ENCODE data around the gene LRBA. TPM values are rescaled to one million over a fixed set of nuclear protein-coding genes. Genes with fewer than 3 reads are reported as not detected.

Gene LRBA
- total and polyA plus RNA-seq, 9 of the 15 experiments (the other 6 are each of a cell fraction or from before 2014, with no cell fraction given) = 24.2 to 88.7 (median 59.7) TPM

DNA sequence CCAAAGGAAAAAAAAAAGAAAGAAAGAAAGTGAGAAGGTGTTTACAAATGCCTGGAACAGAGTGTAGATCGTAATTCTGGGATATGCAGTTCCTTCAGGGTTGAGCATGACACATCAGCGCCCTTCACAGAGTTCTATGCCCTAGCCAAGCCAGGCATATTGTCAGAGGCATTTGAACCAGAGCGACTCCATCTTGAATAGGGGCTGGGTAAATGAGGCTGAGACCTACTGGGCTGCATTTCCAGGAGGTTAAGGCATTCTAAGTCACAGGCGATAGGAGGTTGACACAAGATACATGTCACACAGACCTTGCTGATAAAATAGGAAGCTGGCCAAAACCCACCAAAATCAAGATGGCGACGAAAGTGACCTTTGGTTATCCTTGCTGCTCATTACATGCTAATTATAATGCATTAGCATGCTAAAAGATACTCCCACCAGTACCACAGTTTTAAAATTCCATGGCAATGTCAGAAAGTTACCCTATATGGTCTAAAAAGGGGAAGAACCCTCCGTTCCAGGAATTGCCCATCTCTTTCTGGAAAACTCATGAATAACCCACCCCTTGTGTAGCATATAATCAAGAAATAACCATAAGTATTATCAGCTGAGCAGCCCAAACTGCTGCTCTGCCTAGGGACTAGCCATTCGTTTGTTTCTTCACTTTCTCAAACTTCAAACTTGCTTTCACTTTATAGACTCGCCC lies 23.5 kb upstream of the LRBA start (continued):
- no peak for TF ChIP-seq CREB1 (IDR thresholded peaks at IDR 0.05)
- no peak for TF ChIP-seq CREB1 (CRISPR knock-in tag; IDR thresholded peaks at IDR 0.05)
- no peak for TF ChIP-seq NFRKB (IDR thresholded peaks at IDR 0.05; ENCODE audit: low read depth)
- TF ChIP-seq GABPA (tag; conservative IDR thresholded peaks at IDR 0.05; ENCODE audit: low read depth) = no peak
- no peak for TF ChIP-seq PHF21A (IDR thresholded peaks at IDR 0.05; ENCODE audit: borderline replicate concordance, low read depth)
- TF ChIP-seq, protein P1, sequence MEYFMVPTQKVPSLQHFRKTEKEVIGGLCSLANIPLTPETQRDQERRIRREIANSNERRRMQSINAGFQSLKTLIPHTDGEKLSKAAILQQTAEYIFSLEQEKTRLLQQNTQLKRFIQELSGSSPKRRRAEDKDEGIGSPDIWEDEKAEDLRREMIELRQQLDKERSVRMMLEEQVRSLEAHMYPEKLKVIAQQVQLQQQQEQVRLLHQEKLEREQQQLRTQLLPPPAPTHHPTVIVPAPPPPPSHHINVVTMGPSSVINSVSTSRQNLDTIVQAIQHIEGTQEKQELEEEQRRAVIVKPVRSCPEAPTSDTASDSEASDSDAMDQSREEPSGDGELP (CRISPR knock-in tag; IDR thresholded peaks at IDR 0.05; ENCODE audit: borderline replicate concordance) = no peak; the same call in 1 of the 2 replicates
- TF ChIP-seq EGR1 (conservative IDR thresholded peaks at IDR 0.05) = no peak
- TF ChIP-seq, protein P2, sequence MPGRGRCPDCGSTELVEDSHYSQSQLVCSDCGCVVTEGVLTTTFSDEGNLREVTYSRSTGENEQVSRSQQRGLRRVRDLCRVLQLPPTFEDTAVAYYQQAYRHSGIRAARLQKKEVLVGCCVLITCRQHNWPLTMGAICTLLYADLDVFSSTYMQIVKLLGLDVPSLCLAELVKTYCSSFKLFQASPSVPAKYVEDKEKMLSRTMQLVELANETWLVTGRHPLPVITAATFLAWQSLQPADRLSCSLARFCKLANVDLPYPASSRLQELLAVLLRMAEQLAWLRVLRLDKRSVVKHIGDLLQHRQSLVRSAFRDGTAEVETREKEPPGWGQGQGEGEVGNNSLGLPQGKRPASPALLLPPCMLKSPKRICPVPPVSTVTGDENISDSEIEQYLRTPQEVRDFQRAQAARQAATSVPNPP (IDR thresholded peaks at IDR 0.05; ENCODE audit: borderline replicate concordance, insufficient read depth, insufficient read length) = no peak
- TF ChIP-seq, protein P3, sequence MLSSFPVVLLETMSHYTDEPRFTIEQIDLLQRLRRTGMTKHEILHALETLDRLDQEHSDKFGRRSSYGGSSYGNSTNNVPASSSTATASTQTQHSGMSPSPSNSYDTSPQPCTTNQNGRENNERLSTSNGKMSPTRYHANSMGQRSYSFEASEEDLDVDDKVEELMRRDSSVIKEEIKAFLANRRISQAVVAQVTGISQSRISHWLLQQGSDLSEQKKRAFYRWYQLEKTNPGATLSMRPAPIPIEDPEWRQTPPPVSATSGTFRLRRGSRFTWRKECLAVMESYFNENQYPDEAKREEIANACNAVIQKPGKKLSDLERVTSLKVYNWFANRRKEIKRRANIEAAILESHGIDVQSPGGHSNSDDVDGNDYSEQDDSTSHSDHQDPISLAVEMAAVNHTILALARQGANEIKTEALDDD (IDR thresholded peaks at IDR 0.05) = no peak
- peak; percentile 34; the same call in 1 of the 2 replicates for TF ChIP-seq ZNF444 (CRISPR knock-in tag; IDR thresholded peaks at IDR 0.05)
- no peak for TF ChIP-seq ZEB2 (IDR thresholded peaks at IDR 0.05)
- TF ChIP-seq ZNF830 (CRISPR knock-in tag; IDR thresholded peaks at IDR 0.05) = no peak
- TF ChIP-seq STAT5B (CRISPR knock-in tag; IDR thresholded peaks at IDR 0.05) = peak; percentile 78
- TF ChIP-seq PML (IDR thresholded peaks at IDR 0.05; ENCODE audit: low read length) = no peak
- no peak for TF ChIP-seq PRPF4 (IDR thresholded peaks at IDR 0.05; ENCODE audit: insufficient read depth, low read depth, low read length, poor library complexity, severe bottlenecking)
- TF ChIP-seq, protein P4, sequence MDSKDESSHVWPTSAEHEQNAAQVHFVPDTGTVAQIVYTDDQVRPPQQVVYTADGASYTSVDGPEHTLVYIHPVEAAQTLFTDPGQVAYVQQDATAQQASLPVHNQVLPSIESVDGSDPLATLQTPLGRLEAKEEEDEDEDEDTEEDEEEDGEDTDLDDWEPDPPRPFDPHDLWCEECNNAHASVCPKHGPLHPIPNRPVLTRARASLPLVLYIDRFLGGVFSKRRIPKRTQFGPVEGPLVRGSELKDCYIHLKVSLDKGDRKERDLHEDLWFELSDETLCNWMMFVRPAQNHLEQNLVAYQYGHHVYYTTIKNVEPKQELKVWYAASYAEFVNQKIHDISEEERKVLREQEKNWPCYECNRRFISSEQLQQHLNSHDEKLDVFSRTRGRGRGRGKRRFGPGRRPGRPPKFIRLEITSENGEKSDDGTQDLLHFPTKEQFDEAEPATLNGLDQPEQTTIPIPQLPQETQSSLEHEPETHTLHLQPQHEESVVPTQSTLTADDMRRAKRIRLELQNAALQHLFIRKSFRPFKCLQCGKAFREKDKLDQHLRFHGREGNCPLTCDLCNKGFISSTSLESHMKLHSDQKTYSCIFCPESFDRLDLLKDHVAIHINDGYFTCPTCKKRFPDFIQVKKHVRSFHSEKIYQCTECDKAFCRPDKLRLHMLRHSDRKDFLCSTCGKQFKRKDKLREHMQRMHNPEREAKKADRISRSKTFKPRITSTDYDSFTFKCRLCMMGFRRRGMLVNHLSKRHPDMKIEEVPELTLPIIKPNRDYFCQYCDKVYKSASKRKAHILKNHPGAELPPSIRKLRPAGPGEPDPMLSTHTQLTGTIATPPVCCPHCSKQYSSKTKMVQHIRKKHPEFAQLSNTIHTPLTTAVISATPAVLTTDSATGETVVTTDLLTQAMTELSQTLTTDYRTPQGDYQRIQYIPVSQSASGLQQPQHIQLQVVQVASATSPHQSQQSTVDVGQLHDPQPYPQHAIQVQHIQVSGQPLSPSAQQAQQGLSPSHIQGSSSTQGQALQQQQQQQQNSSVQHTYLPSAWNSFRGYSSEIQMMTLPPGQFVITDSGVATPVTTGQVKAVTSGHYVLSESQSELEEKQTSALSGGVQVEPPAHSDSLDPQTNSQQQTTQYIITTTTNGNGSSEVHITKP (IDR thresholded peaks at IDR 0.05; ENCODE audit: partially characterized antibody) = no peak
- no peak for TF ChIP-seq CBX2 (IDR thresholded peaks at IDR 0.05; ENCODE audit: insufficient read depth, low read length, poor library complexity, severe bottlenecking)
- TF ChIP-seq MCM3 (IDR thresholded peaks at IDR 0.05) = no peak
- peak; percentile 97 for TF ChIP-seq BACH1 (tag; IDR thresholded peaks at IDR 0.05)
- TF ChIP-seq DIDO1 (tag; IDR thresholded peaks at IDR 0.05; ENCODE audit: low read depth) = peak; percentile 95
- no peak for TF ChIP-seq ZNF717 (CRISPR knock-in tag; IDR thresholded peaks at IDR 0.05)
- TF ChIP-seq MEF2A (IDR thresholded peaks at IDR 0.05; ENCODE audit: control insufficient read depth, low read depth, low read length) = no peak
- 0 out of 2 replicates have a peak, but pooled peaks have one; percentile 19 for TF ChIP-seq FOSL1 (tag; conservative IDR thresholded peaks at IDR 0.05)
- no peak for TF ChIP-seq OTX1 (CRISPR knock-in tag; IDR thresholded peaks at IDR 0.05)

Measured in K562 (cell line).